K562 (cell line): ENCODE results near the gene RERE. TPM values are rescaled to one million over a fixed set of nuclear protein-coding genes. Genes with fewer than 3 reads are reported as not detected.

Experiments
- ATAC-seq: fragments of 200-7000 bp; cut with Tn5 transposase; 3 replicates; pipeline ENCODE4 v1.9.1; 2020; ENCODE audit warnings: moderate library complexity
- BruUV-seq: library from RNA; stranded (reverse); fragments of 400-500 nt; replicated peaks from 2 replicates; lab custom pipeline; 2021; lab: Mats Ljungman, UMichigan
- CTCF ChIA-PET: fragments of 300-600 bp; formaldehyde crosslinking; extraction: SDS; loops from one replicate; lab custom pipeline; 2021; ENCODE audit warnings: low intra/inter-chr PET ratio; lab: Yijun Ruan, JAX
- POLR2A ChIA-PET: fragments of 300-600, 350-650 bp; sonication (Branson Sonifier 250); formaldehyde crosslinking; extraction: SDS; loops from one replicate; lab custom pipeline; 2021; ENCODE audit warnings: antibody characterized with exemption, inconsistent platforms; lab: Yijun Ruan, JAX
- DNase-seq, 4 experiments: peaks; one replicate each; pipeline versions ENCODE4 v3.0.0 to v3.0.0-alpha.2; 2011 to 2018; ENCODE audit warnings: low spot score in 3 of 4, mixed read lengths in 3 of 4; ENCODE audit errors: extremely low read depth in 1 of 4
- FAIRE-seq: peaks from 2 replicates; lab custom pipeline; 2011; peaks lifted over from hg19 to GRCh38; lab: Jason Lieb, UNC
- H2AFZ ChIP-seq: 2 replicates; pipeline ENCODE4 v1.6.0; 2011; ENCODE audit warnings: low read depth, low read length, control low read depth, inconsistent platforms
- H3K27ac ChIP-seq: fragments of 200-600 bp; 3 replicates; pipeline ENCODE4 v1.8.0; 2011; ENCODE audit warnings: low read depth, mild to moderate bottlenecking, control low read depth, inconsistent platforms, low read length, moderate library complexity, mixed read lengths; ENCODE audit errors: extremely low read depth
- H3K27me3 ChIP-seq, 2 experiments: fragments of 300-600 bp in 1 of 2; 2 replicates in 1 of 2; 3 replicates in 1 of 2; pipeline versions ENCODE4 v1.6.0 to v1.8.0; 2011; ENCODE audit warnings: inconsistent platforms in 2 of 2, low read length in 2 of 2, mild to moderate bottlenecking in 1 of 2, mixed read lengths in 1 of 2, moderate library complexity in 1 of 2; ENCODE audit not compliant: control insufficient read depth in 2 of 2, insufficient read depth in 2 of 2
- H3K36me3 ChIP-seq: fragments of 300-600 bp; 3 replicates; pipeline ENCODE4 v1.8.0; 2011; ENCODE audit warnings: mild to moderate bottlenecking, low read length, inconsistent platforms; ENCODE audit not compliant: control insufficient read depth, insufficient read depth
- H3K4me1 ChIP-seq, 2 experiments: fragments of 200-600 bp in 1 of 2; replicated peaks in 1 of 2; 2 replicates in 1 of 2; 3 replicates in 1 of 2; pipeline versions ENCODE4 v1.5.1 to v1.8.0; 2011; ENCODE audit warnings: inconsistent platforms in 2 of 2, low read length in 2 of 2, mild to moderate bottlenecking in 1 of 2, mixed read lengths in 1 of 2, moderate library complexity in 1 of 2; ENCODE audit not compliant: control insufficient read depth in 2 of 2, insufficient read depth in 2 of 2
- H3K4me2 ChIP-seq: 2 replicates; pipeline ENCODE4 v1.6.1; 2011; ENCODE audit warnings: low read length, control low read depth, inconsistent platforms, mixed read lengths; ENCODE audit not compliant: insufficient read depth
- H3K4me3 ChIP-seq: fragments of 200-600 bp; sonication (generic), shearing (Covaris generic); 2 replicates; pipeline ENCODE4 v1.5.1; 2016; ENCODE audit warnings: control low read depth, inconsistent platforms
- H3K79me2 ChIP-seq: fragments of 200-600 bp; 3 replicates; pipeline ENCODE4 v1.8.0; 2011; ENCODE audit warnings: low read length, inconsistent platforms; ENCODE audit not compliant: control insufficient read depth, insufficient read depth
- H3K9ac ChIP-seq, 2 experiments: 2 replicates each; pipeline versions ENCODE4 v1.6.0 to v1.6.1; 2011; ENCODE audit warnings: low read depth in 2 of 2, low read length in 2 of 2, control low read depth in 1 of 2, inconsistent platforms in 1 of 2, mild to moderate bottlenecking in 1 of 2, mixed read lengths in 1 of 2; ENCODE audit not compliant: insufficient read depth in 1 of 2
- H3K9me1 ChIP-seq: one replicate; pipeline ENCODE4 v1.6.0; 2011; ENCODE audit warnings: inconsistent platforms, mild to moderate bottlenecking, low read length, moderate library complexity; ENCODE audit not compliant: control insufficient read depth, insufficient read depth
- H3K9me3 ChIP-seq: replicated peaks from 2 replicates; pipeline ENCODE4 v1.5.1; 2011; ENCODE audit warnings: low read depth, low read length, inconsistent platforms; ENCODE audit not compliant: control insufficient read depth, insufficient read depth
- H4K20me1 ChIP-seq: replicated peaks from 2 replicates; pipeline ENCODE4 v1.6.1; 2011; ENCODE audit warnings: low read length, inconsistent platforms, mixed read lengths; ENCODE audit not compliant: control insufficient read depth, insufficient read depth
- C11orf30 ChIP-seq: fragments of 450-650 bp; IDR thresholded peaks from 2 replicates; pipeline ENCODE4 v1.6.1; 2016; ENCODE audit warnings: low read depth, mild to moderate bottlenecking
- FOXJ2 ChIP-seq: fragments of 200-800 bp; sonication (Bioruptor generic); IDR thresholded peaks from 2 replicates; pipeline ENCODE4 v1.6.1; 2016; ENCODE audit warnings: missing genetic modification characterization, missing compliant biosample characterization
- HNRNPK ChIP-seq: fragments of 200-400 bp; formaldehyde crosslinking; IDR thresholded peaks from one replicate; pipeline ENCODE4 v1.6.1; 2018; ENCODE audit warnings: mild to moderate bottlenecking, low read depth, low read length; ENCODE audit not compliant: poor library complexity, severe bottlenecking
- HNRNPLL ChIP-seq: fragments of 200-400 bp; formaldehyde crosslinking; IDR thresholded peaks from 2 replicates; pipeline ENCODE4 v1.6.1; 2017; ENCODE audit warnings: low read length, low read depth, mild to moderate bottlenecking; ENCODE audit not compliant: poor library complexity, severe bottlenecking
- ZNF184 ChIP-seq: sonication (generic); formaldehyde crosslinking; IDR thresholded peaks from 2 replicates; pipeline ENCODE4 v1.5.0; 2020; ENCODE audit warnings: missing genetic modification reagents
- ZNF436 ChIP-seq: fragments of 250-450, 450-650 bp; sonication (Bioruptor Pico); formaldehyde crosslinking; IDR thresholded peaks from 2 replicates; pipeline ENCODE4 v1.7.0; 2020; ENCODE audit warnings: mild to moderate bottlenecking
- WGBS: fragments of 100-300 bp; shearing (Covaris generic); methylation state at CpG from one replicate; pipeline ENCODE4 v1.1.6; 2016; ENCODE audit warnings: low coverage, mixed read lengths; ENCODE audit not compliant: insufficient coverage; ENCODE audit errors: missing lambda C conversion rate; 5-methylcytosine and 5-hydroxymethylcytosine counted together
- in situ Hi-C: fragments of 300-500 bp; cut with MboI; formaldehyde crosslinking; loops from 4 replicates; pipeline ENCODE4 v1.15.0; 2018; ENCODE audit warnings: inconsistent platforms, mixed read lengths
- intact Hi-C: fragments of 100-400 bp; cut with micrococcal nuclease; formaldehyde crosslinking; loops from 2 replicates; pipeline ENCODE4 v1.14.2; 2022
- polyA plus RNA-seq, 8 experiments: library from polyadenylated mRNA; depleted of rRNA in 4 of 8; stranded (reverse) in 5 of 8; unstranded in 3 of 8; fragments of >200 nt; fragmentation: Nextera tagmentation in 2 of 8; fragmentation: Illumina TruSeq in 1 of 8; extraction: Ambion mirVana in 2 of 8; extraction: Trizol in 1 of 8; gene quantifications; 2 replicates each; pipeline versions ENCODE4 v1.2.1 to v1.2.3, GENCODE V29; 2011 to 2014; ENCODE audit warnings: inconsistent platforms in 1 of 8, missing spikeins in 1 of 8
- total RNA-seq, 7 experiments: library from RNA; depleted of rRNA in 6 of 7; stranded (reverse); fragments of >200 nt in 6 of 7; fragmentation: Illumina TruSeq in 2 of 7; extraction: Trizol in 2 of 7; gene quantifications; 2 replicates each; pipeline versions ENCODE4 v1.2.1 to v1.2.3, GENCODE V29; 2011 to 2021; ENCODE audit warnings: low replicate concordance in 1 of 7
- TF ChIP-seq, protein P1 (sequence below): fragments of 150-350 bp; IDR thresholded peaks from 2 replicates; pipeline ENCODE4 v1.6.1; 2014; ENCODE audit warnings: low read depth, mild to moderate bottlenecking, low read length, borderline replicate concordance
- TF ChIP-seq, protein P2 (sequence below): fragments of 450-650 bp; conservative IDR thresholded peaks from 2 replicates; pipeline ENCODE4 v1.6.1; 2016; ENCODE audit warnings: missing genetic modification characterization, low read depth, mild to moderate bottlenecking, control low read depth, missing compliant biosample characterization
- TF ChIP-seq, protein P3 (sequence below): fragments of 450-650 bp; IDR thresholded peaks from 2 replicates; pipeline ENCODE4 v1.6.1; 2018; ENCODE audit warnings: mild to moderate bottlenecking, low read depth; ENCODE audit not compliant: partially characterized antibody
- TF ChIP-seq, protein P4 (sequence below): fragments of 250-450 bp; sonication (Bioruptor Pico); IDR thresholded peaks from 2 replicates; pipeline ENCODE4 v1.5.0; 2020; ENCODE audit warnings: mild to moderate bottlenecking, borderline replicate concordance

The RERE gene
- total and polyA plus RNA-seq, 9 of the 15 experiments (the other 6 are each of a cell fraction or from before 2014, with no cell fraction given) = 3.0 to 51.5 (median 13.4) TPM

DNA sequence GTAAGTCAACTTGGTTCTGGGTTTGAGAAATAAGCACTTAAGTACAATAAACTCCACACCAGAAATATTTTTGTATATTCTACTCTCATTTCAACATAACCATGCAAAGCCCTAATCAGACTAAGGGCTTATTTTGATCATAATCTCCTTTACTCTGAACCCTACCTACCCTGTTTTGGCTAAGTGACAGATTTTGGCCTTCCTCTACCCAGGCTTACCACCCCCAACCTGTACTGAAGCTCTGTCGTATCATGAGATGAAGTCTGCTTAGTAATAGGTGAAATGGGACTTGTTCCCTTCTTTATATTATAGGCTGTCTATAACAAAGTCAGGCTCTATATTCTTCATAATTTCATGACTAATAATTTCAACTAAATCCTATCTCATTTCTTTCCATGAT, 135.5 kb downstream of the RERE start:
- intact Hi-C loops = no loop called here
- no TSS peak for BruUV-seq
- no peak overlapping the region for H3K4me2 ChIP-seq
- H3K4me1 ChIP-seq = peaks cover 0 to 6% of the 10 kb centered on the region in 2 experiments; a peak in 2 of 5 replicates
- WGBS = 35% methylated on average over 1 of the region's 1 CpG
- H3K27ac ChIP-seq = no peak overlapping the region
- POLR2A ChIA-PET = interaction anchor here (1.2 to 2.4 kb wide), 2 partner anchors 9 to 11 kb away, joined by 3 to 11 read pairs; no protein-coding TSS in a partner anchor
- no peak for ATAC-seq
- no peaks in the 10 kb centered on the region; the same call in 2 of the 3 replicates for H3K36me3 ChIP-seq
- no peak for FAIRE-seq
- in situ Hi-C loops = no loop called here
- no peak overlapping the region for H2AFZ ChIP-seq
- no peak for DNase-seq
- H3K27me3 ChIP-seq = no peaks in the 10 kb centered on the region
- H3K4me3 ChIP-seq = no peak overlapping the region
- H4K20me1 ChIP-seq = peaks cover 34% of the 10 kb centered on the region
- no peak overlapping the region for H3K9ac ChIP-seq
- peaks cover 70% of the 10 kb centered on the region for H3K79me2 ChIP-seq
- no peaks in the 10 kb centered on the region for H3K9me3 ChIP-seq
- CTCF ChIA-PET = no interaction called here
- H3K9me1 ChIP-seq = no peaks in the 10 kb centered on the region
- TF ChIP-seq, protein P1, sequence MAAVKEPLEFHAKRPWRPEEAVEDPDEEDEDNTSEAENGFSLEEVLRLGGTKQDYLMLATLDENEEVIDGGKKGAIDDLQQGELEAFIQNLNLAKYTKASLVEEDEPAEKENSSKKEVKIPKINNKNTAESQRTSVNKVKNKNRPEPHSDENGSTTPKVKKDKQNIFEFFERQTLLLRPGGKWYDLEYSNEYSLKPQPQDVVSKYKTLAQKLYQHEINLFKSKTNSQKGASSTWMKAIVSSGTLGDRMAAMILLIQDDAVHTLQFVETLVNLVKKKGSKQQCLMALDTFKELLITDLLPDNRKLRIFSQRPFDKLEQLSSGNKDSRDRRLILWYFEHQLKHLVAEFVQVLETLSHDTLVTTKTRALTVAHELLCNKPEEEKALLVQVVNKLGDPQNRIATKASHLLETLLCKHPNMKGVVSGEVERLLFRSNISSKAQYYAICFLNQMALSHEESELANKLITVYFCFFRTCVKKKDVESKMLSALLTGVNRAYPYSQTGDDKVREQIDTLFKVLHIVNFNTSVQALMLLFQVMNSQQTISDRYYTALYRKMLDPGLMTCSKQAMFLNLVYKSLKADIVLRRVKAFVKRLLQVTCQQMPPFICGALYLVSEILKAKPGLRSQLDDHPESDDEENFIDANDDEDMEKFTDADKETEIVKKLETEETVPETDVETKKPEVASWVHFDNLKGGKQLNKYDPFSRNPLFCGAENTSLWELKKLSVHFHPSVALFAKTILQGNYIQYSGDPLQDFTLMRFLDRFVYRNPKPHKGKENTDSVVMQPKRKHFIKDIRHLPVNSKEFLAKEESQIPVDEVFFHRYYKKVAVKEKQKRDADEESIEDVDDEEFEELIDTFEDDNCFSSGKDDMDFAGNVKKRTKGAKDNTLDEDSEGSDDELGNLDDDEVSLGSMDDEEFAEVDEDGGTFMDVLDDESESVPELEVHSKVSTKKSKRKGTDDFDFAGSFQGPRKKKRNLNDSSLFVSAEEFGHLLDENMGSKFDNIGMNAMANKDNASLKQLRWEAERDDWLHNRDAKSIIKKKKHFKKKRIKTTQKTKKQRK = no peak
- TF ChIP-seq FOXJ2 (tag) = no peak
- no peak for TF ChIP-seq HNRNPK
- no peak for TF ChIP-seq C11orf30
- TF ChIP-seq, protein P2, sequence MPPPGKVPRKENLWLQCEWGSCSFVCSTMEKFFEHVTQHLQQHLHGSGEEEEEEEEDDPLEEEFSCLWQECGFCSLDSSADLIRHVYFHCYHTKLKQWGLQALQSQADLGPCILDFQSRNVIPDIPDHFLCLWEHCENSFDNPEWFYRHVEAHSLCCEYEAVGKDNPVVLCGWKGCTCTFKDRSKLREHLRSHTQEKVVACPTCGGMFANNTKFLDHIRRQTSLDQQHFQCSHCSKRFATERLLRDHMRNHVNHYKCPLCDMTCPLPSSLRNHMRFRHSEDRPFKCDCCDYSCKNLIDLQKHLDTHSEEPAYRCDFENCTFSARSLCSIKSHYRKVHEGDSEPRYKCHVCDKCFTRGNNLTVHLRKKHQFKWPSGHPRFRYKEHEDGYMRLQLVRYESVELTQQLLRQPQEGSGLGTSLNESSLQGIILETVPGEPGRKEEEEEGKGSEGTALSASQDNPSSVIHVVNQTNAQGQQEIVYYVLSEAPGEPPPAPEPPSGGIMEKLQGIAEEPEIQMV (tag) = no peak
- no peak for TF ChIP-seq ZNF436
- TF ChIP-seq ZNF184 = no peak
- TF ChIP-seq, protein P3, sequence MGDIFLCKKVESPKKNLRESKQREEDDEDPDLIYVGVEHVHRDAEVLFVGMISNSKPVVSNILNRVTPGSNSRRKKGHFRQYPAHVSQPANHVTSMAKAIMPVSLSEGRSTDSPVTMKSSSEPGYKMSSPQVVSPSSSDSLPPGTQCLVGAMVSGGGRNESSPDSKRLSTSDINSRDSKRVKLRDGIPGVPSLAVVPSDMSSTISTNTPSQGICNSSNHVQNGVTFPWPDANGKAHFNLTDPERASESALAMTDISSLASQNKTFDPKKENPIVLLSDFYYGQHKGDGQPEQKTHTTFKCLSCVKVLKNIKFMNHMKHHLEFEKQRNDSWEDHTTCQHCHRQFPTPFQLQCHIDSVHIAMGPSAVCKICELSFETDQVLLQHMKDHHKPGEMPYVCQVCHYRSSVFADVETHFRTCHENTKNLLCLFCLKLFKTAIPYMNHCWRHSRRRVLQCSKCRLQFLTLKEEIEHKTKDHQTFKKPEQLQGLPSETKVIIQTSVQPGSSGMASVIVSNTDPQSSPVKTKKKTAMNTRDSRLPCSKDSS = no peak
- TF ChIP-seq, protein P4, sequence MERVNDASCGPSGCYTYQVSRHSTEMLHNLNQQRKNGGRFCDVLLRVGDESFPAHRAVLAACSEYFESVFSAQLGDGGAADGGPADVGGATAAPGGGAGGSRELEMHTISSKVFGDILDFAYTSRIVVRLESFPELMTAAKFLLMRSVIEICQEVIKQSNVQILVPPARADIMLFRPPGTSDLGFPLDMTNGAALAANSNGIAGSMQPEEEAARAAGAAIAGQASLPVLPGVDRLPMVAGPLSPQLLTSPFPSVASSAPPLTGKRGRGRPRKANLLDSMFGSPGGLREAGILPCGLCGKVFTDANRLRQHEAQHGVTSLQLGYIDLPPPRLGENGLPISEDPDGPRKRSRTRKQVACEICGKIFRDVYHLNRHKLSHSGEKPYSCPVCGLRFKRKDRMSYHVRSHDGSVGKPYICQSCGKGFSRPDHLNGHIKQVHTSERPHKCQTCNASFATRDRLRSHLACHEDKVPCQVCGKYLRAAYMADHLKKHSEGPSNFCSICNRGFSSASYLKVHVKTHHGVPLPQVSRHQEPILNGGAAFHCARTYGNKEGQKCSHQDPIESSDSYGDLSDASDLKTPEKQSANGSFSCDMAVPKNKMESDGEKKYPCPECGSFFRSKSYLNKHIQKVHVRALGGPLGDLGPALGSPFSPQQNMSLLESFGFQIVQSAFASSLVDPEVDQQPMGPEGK (CRISPR knock-in tag) = no peak
- TF ChIP-seq HNRNPLL = no peak
